GM18498 (cell line): Measurements from ENCODE around the gene RALGDS.
"Not testable (repeated sequence)": the region's sequence is repeated elsewhere in the genome, so short reads cannot be mapped to it uniquely, and the experiment has no call there.

Experiments used
- ATAC-seq: cut with Tn5 transposase; IDR thresholded peaks from one replicate; pipeline ENCODE4 v1.9.1; 2021; ENCODE audit warnings: mild to moderate bottlenecking, moderate library complexity; ENCODE audit not compliant: unreplicated experiment

The RALGDS gene

DNA sequence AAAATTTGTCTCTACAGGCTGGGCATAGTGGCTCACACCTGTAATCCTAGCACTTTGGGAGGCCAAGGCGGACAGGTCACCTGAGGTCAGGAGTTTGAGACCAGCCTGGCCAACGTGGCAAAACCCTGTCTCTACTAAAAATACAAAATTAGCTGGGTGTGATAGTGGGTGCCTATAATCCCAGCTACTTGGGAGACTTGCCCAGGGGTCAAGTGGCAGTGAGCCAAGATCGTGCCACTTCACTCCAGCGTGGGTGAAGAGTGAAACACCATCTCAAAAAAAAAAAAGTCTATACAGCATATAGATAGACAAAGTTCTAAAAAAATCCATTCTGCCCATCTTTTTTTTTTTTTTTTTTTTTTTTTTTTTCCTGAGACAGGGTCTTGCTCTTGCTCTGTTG lies 26.7 kb downstream of the RALGDS start:
- ATAC-seq, result not testable (repeated sequence)

DNA sequence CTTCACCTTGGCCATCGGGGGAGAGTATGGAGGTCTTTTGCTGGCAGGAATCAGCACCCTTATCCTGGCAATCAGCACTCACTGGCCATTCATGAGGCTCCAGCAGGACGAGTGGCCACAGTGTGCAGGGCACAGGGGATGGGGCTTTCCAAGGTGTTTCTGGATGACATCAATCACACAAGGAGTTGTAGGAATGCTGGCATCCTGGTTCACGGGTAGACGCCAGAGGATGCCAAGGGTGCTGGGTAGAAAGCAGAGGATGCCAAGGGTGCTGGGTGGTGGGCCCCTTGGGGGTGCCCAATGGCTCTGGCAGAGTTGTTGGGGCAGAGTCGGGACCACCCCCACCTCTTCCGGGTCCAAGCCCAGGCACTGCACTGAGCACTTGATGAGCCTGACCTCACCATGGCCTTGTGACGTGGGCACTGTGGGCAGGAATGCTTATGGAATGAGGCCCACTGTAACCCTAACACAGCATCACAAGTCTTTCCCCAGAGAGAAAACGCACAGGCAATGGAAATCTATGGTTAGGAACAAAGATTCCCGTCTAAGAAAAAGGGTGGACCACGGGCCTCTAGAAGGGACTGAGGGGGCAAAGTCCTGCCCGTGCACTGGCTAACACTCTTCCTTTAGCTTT lies 30.2 kb downstream of the RALGDS start:
- ATAC-seq, result no peak

DNA sequence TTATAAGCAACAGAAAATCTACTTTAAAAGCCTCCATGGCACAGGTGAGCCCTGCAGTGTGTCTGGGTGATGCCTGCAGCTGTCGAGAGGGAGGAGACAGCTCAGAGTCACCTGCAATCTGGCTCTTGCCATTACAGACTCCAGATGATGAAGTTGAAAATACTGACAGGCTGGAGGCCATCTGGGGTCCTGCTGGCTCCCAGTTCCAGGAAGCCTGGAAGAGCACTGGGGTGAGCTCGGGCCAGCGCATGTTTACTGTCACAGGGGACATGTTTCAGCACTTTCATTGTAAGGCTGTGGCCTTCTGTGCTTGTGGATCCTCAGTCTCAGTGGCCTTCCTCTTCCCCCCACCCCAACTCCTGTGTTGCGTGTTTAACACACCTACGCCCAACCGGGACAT lies 30.9 kb downstream of the RALGDS start:
- no peak for ATAC-seq

DNA sequence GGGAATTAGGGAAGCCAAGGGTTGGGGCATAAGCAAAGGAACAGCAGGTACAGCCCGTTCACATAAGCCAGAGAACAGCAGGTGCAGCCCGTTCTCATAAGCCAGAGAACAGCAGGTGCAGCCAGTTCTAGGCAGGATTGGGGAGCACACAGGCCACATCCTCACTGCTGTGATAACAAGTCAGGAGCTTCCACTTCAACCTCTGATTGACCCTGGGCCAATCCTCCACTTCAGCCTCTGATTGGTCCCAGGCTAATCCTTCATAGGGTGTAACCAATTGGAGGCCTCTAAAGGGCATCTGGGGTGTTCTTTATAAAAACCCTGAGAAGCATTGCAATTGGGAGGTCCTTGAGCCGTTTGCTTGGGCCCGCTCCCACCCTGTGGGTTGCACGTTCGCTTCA lies 31.8 kb downstream of the RALGDS start:
- no peak for ATAC-seq

DNA sequence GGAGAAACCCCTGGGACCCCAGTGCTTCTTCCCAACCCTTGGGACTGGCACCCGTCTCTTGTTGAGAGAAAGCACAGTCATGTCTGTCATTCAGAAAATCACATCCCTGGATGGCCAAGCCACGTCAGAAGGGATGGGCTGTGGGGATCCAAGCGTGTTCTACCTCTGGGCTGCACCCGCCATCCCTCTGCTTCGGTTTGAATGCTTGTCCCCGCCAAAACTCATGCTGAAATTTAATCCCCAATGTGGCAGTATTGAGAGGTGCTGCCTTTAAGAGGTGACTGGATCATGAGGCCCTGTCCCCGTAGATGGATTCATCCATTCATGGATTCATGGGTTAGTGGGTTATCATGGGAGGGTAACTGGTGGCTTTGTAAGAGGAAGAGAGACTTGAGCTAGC lies 32.3 kb downstream of the RALGDS start:
- ATAC-seq, result no peak

DNA sequence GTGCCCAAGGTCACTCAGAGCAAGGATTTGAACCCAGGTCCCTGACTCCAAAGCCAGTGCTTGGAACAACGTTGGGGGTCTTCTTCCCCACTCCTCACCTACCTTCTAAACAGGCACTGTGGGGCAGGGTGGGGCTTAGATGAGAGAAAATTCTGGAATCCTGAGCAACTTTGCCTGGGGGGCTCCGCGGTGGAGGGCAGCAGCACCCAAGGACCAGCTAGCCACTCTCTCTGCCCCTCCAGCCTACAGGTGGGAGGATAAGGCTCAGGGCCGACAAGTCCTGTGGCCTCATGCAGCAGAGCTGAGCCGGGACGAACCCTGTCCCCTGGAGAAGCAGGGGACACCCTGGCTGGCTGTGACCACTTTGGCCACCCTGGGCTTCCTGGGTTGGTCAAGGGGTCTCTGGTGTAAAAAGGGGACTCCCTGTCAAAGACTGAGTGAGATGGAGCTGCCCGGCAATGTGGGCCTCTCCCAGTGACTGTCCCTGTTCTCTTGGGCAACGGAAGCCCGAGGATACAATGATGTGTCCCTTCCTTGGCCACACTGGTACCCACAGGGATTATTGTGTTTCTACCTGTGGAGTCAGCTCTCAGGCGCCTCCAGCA lies 32.8 kb downstream of the RALGDS start:
- ATAC-seq, result no peak

DNA sequence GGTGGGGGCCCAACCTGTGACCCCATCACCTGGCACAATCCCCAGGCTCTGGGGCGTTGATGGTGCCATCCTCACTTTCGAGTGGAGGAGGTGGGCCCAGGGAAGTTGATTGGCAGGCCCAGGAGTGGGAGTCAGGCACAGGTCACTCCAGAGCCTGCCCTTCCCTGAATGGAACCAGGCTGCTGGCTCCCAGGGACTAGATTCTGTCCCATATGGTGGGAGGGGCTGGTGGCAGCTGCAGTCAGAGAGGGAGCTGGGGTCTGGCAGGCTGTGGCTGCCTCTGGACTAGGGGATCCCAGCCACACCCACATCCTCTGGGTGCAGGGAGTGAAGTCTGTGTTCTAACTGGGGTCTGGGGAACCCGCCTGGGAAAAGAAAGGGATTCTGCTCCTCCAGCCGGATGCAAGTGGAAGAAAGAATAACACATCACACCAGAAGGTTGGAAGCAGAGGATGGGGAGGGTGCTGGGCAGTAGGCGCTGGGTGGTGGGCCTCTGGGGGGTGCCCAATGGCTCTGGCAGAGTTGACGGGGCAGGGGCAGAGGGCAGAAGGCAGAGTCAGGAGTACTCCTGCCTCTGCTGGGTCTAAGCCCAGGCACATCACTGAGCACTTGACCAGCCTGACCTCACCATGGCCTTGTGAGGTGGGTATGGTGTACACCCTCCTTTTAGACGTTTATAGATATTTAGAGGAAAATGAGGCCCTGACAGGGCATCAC lies 33.5 kb downstream of the RALGDS start:
- ATAC-seq, result no peak

DNA sequence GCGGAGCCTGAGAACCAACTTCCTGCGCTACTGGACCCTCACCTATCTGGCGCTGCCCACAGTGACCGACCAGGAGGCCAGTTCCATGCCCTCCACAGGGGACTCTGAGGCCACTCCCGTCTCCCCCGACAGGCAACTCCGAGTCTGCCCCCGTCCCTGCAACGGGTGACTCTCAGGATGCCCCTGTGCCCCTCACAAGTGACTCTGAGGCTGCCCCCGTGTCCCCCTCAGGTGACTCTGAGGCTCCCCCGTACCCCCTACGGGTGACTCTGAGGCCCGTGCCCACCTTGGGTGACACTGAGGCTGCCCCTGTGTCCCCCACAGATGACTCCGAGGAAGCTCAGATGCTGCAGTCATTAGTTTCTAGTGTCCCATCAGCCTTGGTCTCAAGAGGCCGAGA lies 34.1 kb downstream of the RALGDS start:
- ATAC-seq, result no peak

DNA sequence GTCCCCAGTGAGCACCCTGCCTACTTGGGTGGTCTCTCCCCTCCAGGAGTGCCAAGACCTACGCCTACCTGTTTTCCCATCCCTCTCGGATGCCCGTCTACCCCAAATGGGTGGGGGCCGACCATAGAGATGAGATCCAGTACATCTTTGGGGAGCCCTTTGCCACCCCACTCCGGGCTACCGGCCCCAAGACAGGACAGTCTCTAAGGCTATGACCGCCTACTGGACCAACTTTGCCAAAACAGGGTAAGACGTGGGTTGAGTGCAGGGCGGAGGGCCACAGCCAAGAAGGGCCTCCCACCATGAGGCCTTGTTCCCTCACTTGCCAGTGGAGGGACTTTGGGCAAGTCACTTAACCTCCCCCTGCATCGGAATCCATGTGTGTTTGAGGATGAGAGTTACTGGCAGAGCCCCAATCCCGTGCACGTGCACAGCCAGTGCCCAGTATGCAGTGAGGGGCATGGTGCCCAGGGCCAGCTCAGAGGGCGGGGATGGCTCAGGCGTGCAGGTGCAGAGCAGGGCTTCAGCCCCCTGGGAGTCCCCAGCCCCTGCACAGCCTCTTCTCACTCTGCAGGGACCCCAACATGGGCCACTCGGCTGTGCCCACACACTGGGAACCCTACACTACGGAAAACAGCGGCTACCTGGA lies 34.7 kb downstream of the RALGDS start:
- not testable (repeated sequence) for ATAC-seq

DNA sequence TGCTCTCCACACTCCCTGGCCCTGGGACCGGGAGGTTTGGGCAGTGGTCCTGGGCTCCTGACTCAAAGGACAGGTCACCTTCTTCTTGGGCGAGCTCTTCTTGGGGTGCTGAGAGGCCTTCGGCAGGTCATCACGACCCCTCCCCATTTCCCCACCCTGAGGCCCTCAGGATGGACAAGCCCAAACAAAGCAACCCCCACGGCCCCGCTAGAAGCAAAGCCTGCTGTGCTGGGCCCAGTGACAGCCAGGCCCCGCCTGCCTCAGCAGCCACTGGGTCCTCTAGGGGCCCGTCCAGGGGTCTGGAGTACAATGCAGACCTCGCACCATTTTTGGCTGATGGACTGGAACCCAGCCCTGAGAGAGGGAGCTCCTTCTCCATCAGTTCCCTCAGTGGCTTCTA lies 37.4 kb downstream of the RALGDS start:
- not testable (repeated sequence) for ATAC-seq

DNA sequence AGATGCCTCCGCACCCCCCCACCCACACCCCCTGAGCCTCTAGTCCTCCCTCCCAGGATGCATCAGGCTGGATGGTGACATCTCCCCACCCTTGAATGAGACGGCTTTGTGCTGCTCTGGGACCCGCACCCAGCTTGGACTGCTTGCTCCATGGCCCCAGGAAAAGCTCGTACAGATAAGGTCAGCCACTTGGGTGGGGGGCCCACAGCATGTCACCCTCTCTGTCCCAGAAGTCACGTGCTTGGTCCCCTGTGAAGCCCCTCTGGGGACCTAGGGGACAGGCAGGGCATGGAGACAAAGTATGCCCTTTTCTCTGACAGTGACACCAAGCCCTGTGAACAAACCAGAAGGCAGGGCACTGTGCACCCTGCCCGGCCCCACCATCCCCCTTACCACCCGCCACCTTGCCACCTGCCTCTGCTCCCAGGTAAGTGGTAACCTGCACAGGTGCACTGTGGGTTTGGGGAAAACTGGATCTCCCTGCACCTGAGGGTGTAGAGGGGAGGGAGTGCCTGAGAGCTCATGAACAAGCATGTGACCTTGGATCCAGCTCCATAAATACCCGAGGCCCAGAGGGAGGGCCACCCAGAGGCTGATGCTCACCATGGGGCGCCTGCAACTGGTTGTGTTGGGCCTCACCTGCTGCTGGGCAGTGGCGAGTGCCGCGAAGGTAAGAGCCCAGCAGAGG lies 38.9 kb downstream of the RALGDS start:
- not testable (repeated sequence) for ATAC-seq

DNA sequence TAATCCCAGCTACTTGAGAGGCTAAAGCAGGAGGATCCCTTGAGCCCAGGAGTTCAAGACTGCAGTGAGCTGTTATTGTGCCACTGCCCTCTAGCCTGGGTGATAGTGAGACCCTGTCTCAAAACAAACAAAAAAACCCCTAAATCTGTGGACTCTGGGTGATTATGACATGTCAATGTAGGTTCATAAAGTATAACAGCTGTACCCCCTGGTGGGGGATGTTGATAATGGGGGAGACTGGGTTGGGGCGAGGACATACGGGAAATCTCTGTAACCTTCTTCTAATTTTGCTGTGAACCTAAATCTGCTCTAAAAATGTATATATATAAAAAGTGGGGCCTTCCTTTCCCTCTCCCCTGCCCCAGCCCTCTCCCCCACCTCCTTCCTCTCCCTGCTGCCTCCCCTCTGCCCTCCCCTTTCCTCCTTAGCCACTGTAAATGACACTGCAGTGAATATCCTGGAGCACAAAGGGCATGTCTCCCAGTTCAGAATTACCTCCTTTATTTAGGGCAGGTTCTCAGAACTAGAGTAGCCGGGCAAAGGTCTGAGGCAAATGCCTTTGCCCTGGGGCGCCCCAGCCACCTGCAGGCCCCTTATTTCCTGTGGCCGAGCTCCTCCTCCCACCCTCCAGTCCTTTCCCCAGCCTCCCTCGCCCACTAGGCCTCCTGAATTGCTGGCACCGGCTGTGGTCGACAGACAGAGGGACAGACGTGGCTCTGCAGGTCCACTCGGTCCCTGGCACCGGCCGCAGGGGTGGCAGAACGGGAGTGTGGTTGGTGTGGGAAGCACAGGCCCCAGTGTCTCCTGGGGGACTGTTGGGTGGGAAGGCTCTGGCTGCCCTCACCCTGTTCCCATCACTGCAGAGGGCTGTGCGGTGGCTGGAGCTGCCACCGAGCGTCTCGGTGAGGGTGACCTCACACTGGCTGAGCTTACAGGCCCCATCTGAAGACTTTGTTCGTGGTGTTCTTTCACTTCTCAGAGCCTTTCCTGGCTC lies 40.0 kb downstream of the RALGDS start:
- ATAC-seq, result not testable (repeated sequence)

DNA sequence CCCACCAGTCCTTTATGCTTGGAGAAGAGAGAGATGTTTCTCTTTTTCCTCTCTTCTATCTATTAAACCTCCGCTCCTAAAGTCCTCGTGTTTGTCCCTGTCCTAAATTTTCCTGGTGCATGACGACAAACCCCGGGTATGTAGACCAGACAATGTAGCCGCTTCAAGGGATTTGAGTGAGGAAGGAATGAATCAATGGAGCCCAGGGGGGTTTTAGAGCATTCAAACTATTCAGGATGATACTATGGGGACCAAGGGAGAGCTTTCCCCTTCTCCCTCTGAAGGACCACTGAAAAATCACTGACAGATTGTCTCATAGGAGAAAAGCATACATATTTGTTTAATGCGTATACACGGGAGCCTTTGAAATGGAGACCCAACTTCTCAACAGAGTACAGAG lies 40.9 kb downstream of the RALGDS start:
- no peak for ATAC-seq

DNA sequence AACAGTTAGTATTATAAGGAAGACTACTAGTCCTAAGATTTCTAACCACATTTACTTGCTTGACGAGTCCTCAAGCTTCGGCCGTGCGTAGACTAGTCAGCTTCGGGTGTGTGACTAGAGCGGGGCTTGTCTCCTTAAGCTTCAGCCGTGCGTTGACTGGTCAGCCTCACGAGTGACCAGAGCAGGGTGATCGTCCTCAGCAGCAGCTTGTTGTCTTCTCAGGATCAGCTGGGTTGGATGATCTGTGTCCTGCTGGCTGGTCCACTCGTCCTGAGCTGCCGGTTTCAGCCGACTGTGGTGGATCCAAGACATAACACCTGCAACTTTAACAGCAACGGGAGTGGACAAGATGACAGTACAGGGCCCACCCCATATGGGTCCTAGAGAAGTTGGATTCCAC lies 42.6 kb downstream of the RALGDS start:
- no peak for ATAC-seq

DNA sequence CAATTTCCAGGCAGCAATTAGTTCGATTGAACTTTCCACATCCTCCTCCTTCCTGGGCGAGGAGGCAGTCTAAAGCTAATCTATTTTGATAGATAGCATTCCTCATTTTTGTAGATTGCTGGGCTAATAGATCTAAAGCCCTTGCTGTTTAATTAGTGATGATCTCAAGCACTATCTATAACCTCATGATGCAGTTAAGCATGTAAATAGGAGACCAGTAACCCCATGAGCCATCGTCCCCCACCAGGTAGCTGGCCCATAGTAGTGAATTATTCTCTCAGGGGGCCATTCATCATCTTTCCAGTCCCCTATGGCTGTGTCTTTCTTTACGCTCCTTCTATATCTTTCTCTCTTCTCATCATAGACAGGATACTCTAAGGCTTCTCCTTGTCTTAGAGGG lies 44.3 kb downstream of the RALGDS start:
- ATAC-seq, result no peak

DNA sequence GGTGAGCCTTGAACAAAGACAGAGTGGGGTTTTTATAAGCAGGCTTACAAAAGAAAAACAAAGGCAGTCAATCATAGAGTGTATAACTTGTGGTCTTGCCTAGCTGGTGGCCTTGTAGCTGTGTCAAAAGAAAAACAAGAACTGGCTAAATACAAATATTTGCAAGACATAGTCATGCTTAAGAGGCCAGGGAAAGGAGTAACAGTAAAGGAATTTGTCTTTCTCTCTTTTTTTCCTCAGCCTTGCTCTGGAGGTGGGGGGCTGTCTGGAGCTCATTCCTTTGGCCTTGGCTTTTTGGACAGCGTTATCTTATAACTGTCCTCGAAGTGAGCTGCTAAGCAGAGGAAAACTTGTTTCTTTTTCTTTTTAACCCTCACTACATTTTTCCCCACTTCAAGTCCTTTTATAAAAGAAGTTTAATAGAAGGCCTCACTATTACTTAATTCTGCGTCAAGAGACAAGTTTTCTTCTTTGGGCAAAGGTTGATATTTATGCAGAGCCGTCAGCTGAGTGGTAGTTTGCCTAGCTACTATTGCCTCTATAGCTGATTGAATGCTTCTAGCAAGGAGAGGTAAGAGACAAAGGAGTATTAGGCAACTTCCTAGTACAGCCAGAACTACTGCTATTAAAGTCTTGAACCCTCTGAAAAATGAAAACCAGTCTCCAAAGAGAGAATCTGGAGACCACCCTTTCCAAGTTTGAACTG lies 45.0 kb downstream of the RALGDS start:
- no peak for ATAC-seq

DNA sequence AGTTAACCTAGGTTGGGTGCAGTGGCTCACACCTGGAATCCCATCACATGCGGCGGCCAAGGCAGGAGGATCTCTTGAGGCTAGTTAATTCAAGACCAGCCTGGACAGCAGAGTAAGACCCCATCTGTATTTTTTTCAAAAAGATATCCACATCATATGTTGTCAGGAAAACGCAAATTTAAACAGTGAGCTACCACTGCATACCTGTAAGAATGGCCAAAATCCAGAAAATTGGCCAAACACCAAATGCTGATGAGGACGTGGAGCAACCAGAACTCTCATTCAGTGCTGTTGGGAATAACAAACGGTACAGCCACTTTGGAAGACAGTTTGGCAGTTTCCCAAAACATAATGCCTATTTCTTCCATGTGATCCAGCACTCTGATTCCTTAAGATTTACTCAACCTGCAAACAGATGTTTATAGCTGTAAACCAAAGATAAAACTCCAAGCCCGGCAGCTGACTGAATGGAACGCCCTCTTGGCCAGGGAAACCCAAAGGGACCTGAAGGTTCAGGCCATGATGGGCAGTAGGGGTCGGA lies 46.9 kb downstream of the RALGDS start:
- ATAC-seq, result no peak

DNA sequence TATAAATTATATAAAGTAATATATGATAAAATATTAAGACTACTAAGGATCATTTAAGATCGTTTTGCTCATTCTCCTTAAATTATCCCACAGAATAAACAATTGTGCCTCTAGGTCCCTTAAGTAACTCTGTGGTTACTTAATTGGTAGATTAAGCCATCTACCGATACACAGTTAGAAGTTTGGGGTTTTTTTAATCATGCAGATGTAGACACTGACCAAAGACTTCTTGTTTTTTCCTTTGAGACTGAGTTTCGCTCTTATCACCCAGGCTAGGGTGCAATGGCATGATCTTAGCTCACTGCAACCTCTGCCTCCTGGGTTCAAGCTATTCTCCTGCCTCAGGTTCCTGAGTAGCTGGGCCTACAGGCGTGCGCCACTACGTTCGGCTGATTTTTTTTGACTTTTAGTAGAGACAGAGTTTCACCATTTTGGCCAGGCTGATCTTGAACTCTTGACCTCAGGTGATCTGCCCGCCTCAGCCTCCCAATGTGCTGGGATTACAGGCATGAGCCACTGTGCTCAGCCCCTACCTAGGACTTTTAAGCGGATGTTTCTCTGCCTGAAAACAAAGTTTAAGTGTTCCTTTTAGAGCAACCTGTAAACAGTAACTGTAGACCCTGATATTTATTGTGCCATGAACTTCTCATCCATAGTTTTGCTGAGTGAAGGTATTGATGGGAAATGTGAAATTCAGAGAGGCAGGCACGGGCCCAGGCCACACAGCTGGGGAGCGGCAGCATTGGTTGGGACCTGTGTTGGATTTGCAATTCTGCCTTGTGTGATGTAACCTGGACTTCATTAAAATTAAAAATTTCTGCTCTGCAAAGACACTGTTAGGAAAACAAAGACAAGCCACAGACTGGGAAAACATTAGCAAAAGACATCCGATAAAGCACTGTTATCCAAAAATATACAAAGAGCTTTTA lies 47.7 kb downstream of the RALGDS start:
- ATAC-seq, result no peak
